GM19099 (cell line): Measurements from ENCODE around the gene CBX3.

Experiments used
- POLR2A ChIP-seq: IDR thresholded peaks from 3 replicates; pipeline ENCODE4 v1.6.1; 2011; ENCODE audit warnings: low read depth; ENCODE audit not compliant: insufficient read length; ENCODE audit errors: extremely low read depth

Gene CBX3

DNA sequence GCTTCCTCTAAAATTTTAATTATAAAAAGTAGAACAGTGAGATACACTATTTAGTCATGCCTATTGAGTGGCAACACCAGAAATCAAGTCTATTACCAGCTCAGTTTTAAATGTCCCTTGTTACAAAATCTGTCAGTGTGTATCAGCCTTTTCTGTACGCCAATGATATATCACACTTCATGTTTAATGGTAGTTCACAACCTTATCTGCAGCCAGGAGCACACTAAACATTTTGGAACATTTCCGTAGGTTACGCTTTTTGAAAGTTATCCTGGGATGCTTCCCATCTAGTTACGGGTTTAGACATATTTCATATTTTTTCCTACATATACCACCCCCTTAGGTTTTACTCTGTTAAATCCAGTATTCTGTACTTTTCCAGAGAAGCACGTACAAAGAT lies 6.4 kb upstream of the CBX3 start:
- TF ChIP-seq POLR2A, result no peak

DNA sequence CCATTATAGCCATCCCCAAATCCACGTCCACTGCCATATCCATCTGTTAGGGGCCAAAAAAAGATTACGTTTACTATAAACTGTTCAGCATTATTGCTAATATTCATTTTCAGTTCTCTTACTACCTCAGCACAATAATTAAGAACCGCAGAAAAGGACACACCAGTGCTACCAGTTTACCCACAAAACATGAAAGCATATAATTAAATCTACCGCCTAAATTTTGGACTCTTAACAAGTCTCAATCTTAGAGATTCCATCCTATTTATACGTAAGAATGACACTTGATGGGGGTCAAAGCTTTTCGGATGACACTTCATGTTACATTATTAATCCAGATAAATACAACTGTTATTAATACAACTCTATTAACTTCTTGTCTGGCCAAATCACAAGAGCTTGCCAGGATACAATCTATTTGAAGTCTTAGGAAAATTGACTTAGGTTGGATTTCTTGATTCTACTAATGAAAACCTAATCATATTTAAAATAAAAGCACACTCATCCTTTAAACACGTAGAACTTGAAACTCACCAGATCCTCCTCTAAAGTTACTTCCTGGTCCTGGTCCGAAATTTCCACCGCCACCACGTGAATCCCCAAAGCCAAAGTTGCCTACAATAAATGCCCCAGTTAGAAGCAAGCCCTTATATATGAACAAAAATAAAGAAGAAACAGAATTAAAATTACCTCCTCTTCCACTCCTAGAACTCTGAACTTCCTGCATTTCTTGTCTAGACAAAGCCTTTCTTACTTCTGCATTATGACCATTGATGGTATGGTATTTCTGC lies 5.5 kb upstream of the CBX3 start:
- peak; percentile 29 for TF ChIP-seq POLR2A

DNA sequence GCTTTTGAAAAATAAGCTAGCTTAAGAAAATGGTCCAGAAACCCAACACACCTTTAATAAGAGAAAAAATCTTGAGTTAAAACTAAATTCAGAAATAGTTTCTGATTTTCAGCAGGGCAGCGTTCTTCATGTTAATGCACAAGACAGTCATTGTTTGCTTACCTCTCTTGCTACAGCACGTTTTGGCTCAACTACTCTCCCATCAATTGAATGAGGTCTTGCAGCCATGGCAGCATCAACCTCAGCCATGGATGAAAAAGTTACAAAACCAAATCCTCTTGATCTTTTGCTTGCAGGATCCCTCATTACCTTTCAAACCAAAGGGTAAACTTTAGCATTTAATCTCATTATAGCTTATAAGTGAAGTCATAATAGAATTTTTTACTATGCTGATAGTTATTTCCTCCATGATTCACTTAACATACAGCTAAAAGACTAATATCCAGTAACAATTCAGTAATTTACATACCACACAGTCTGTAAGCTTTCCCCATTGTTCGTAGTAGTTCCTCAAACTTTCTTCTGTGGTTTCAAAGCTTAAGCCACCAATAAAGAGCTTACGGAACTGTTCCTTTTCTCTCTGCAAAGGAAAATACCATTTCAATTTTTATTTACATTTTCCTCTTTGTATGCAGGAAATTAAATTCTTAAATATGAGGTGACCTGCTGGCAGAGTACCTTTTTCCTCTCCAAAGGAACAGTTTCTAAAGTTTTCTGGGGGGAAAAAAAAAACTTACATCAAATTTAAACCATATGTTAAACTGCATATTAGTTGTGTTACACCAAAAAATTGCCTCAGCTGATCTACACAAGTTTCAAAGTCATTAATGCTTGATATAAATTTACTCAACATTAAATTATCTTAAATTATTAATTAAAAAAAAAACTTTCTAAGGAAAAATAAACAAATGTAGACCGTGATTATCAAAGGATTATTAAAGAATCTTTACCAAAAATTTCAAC lies 4.1 kb upstream of the CBX3 start:
- TF ChIP-seq POLR2A, result peak; percentile 31

DNA sequence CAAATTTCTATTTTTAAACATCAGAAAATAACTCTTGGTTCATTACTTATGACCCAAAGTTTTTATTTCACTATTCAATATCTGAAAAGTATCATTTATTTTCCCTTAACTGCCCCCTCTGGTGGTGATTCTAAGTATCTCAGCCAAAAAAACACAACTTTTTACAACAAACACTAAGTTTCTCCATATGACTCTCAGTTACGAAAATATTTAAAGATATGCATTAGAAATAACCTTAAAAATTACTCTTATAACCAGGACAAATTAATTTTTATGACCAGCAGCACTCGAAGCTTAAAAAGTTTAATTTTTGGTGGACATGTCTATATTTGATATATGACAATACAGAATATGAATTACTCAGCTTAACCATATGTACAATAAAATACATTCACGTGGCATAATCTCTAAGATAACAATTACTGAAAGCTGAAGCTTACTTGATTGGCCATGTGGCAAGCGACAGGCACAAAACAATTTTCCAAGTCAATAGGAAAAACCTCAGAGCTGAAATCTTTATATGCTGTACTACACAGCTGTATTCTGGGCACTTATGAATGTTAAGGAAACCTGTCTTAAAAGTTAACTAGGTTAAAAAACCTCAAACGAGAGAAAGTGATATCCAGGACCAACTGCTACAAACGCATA lies 3.3 kb upstream of the CBX3 start:
- TF ChIP-seq POLR2A, result no peak

DNA sequence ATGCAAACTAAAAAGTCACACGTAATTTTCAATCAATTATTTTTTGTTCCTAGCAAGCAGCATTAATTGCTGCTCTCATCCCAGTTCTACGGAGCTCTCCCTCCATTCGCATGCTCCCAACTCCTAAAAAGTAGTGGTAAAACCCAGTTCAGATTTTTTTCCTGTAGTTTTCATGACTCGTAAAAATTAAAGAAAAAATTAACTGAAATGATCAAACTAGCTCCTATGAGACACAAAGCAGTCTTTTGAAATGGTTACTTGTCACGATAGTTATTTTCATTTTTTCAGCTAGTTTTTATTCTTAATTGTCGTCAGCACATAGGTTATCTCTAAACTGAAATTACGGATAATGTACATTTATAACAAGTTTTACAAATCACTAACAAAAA lies 2.8 kb upstream of the CBX3 start:
- TF ChIP-seq POLR2A, result no peak

DNA sequence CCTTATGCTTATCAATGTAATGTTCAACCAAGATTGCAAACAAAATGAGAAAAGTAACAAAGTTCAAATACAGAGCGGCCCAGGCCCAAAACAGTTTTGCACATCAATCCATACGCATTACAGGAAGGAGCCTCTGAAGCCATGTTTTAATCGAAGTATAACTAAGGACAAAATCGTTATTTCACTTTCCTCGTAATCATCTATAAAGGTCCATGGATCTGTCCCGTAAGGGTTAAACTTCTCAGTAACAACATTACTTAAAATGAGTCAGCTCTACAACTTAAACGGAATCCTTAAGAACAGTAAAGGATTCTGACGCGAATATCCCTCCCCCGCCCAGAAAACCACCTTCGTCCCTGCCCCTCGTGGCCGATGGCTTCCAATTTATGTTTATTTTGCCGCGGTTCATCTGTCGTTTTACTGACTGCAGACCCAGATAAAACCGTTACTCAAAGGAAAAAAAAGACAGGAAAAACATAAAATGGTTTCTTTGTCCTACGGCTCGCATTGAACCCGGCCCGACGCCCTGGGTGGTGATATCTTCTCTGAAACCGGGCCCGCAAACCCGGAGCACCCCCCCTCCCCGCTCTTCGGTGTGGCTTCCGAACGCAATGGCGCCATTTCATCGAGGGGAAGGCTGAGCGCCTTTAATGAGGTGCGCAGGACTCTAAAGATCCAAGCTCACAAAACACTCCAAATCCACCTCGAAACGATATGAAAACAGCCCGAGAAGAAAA lies 2.1 kb upstream of the CBX3 start:
- no peak for TF ChIP-seq POLR2A

DNA sequence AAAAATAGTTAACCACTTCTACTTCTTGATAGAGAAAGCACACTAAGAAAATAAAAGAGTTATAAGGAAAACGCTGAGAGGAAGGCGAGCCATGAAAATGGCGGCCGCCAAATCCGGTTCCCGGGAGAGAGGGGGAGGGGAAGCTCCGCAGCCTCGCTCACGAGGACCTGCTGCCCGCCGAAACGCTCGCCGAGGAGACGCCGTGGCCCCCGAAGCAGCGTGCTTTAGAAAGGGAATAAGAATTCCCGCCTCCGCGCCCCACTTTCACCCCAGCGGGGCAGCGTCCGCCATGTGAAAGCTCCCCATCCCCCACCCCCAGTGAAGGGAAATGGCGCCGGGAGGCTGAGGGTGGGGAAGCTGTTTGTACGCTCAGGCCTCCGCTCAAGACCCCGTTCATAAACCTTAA lies 1.5 kb upstream of the CBX3 start:
- no peak for TF ChIP-seq POLR2A

DNA sequence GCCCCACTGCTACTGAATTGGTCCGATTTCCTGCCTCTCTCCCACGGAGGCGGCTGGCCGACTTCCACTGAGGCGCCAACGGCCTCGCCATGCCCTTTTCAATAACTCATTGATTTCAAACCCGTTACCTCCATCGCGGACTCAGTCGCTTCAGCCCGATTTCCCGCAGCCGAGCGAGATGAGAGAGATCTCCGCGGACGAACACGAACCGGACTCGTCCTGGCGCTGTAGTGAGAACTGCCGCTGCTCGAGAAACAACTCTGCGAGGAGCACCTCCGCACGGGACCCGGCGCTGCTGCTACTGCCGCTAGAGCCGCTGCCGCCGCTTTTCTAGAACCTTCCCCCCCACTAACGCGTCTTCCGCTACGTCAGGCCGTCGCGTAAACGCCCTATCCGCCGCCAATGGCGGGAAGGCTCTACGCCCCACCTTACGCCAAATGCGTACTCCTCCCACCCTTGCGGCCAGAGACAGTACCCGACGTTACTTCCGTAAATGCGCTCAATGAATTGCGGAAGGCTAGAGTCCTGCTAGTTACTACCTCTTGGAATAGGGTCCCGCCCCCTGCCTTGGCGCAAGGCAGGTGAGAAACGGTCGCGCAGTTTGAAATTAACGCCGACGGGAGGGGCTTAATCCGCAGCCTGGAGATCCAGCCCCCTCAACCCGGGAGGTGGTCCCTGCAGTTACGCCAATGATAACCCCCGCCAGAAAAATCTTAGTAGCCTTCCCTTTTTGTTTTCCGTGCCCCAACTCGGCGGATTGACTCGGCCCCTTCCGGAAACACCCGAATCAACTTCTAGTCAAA lies 900 bp upstream of the CBX3 start, which contains the start of gene HNRNPA2B1:
Gene HNRNPA2B1, minus strand, starts transcription at position 303 of the 803 bp plus-strand sequence. Its CDS starts 169 bp downstream, at position 134.
- peak; percentile 100 for TF ChIP-seq POLR2A

DNA sequence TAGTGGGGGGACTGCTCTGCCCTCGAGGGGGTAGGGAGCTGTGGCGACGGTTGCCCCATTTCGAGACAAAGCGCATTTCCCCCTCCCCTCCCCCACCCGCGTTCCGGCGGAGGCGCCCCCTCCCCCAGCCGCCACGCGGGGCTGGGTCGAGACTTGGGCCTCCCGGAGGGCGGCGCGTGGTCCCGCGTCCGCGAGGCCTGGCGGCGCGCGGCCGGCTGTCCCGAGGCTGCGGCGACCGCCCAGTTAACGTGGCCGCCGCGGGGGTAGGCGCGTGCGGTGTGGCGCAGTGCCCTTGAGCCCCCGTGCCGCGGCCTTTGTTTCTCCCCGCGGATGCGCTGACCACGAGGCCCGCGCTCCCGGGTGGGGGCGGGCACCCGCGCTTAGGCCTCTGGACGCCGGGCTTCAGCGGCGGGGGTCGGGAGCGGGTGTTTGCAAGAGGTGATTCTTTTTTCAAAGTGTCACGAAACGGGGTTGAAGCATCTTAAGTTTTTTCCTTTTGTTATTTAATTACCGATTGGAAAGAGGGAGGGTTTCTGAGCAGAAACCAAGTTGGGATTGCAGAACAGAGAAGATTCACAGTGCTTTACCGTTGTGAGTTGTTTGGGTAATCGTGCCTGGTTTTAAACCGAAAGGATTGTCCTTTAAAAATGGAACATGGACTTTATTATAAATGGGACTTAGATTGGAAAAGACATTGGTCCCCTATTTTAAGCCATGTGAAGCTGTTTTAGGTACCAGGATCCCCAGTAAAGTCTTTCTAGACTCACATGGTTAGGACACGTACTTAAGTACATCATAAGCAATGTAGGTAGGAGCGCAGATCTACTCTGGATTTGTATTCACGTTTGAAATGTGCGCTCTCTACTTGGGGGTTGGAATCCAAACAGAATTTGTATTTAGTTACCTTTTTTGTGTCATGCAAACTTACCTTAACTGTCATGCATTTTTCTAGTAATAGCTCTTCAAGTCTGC lies 760 bp downstream of the CBX3 start:
- TF ChIP-seq POLR2A, result no peak

DNA sequence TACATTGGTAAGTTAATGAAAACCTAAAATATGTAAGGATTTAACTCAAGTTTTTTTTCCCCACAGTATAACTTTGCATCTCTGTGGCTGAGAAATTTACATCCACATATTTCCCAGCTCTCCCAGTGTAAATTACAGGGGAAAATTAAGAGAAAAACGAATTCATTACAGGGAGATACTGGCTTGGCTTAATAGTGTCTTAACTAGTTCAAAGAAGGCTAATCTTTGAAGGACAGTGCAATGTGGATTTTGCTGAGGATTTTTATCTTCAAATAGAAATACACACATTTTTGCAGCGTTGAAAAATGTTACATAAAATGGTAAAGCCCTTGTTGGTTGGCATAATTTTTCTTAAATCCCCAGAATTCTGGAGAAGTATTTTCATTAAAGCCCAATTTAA lies 1.5 kb downstream of the CBX3 start:
- TF ChIP-seq POLR2A, result no peak

DNA sequence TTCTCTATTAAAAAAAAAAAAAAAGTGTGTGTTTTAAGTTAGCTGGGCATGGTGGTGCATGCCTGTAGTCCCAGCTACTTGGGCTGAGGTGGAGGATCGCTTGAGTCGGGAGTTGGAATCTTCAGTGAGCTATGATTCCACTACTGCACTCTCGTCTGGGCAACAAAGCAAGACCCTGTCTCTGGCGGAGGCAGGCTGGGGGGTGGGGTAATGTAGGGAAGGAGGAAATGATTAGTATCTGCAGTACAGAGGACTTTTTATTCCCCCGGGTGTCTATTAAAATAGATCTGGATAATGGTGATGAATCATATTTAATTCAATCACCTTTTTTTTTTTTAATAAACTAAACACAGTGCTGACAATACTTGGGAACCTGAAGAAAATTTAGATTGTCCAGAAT lies 6.5 kb downstream of the CBX3 start:
- no peak for TF ChIP-seq POLR2A

DNA sequence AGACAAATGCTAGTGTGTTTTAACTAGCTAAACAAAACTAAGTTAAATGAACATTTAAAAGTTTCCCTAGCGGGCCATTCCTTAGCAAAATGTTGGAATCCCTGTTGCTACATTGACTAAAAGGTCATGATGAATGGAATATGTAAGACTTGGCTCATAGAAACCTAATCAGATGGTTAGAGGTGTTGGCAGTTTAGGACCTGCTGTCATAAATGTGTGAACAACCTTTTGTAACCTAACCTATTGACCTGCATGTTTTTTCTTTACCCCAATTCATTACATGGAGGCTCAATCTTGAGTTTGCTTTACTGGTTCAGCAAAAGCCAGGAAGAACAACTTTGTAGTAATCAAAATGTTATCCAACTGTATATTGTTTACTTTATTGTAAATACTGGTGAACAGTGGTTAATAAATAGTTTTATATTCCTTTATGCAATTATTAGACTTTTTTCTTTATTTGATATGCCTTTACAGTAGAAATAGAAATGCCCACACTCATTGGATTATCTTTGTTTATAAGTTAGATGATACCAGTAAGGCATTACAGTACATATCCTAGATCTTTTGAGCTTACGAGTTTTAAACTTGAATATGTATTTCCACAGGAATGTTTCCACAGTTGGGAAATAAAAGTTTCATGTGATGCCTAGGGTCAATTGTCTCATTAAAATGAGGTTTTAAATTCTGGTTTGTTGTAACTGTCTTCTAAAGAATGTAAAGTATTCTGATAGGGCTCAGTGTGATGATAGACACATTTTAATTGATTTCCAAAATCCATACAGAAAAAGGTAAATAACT lies 11.6 kb downstream of the CBX3 start:
- TF ChIP-seq POLR2A, result no peak

DNA sequence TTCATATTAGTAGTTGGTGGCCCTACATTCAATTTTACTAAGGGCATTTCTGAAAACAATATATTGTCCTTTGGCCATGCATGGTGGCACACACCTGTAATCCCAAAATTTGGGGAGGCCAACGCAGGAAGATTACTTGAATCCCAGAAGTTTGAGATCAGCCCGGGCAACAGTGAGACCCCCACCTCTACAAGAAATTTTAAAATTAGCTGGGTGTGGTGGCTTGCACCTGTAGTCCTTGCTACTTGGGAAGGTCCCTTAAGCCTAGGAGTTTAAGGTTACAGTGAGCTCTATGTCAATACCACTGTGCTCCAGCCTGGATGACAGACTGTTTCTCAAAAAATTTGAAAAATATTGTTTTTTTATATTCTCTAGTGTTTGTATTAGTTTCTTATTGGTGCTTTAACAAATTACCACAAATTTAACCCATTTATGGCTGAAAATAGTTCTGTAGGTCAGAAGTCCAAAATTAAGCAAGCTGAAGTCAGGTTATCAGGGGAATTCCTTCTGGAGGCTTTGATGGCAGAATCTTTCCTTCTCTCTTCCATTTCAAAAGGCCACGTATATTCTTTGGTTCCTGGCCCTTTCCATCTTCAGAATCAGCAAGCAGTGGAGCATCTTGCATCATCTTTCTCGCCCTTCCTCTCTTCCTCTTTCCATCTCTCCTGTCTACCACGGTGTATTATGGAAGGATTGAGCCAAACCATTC lies 12.4 kb downstream of the CBX3 start:
- no peak for TF ChIP-seq POLR2A
